ENCODE data around the gene CAVIN1. TPM values are rescaled to one million over a fixed set of nuclear protein-coding genes. Genes with fewer than 3 reads are reported as not detected.

The CAVIN1 gene
- polyA plus RNA-seq, 3 donors, result 0.01 TPM; not detected in 2

DNA sequence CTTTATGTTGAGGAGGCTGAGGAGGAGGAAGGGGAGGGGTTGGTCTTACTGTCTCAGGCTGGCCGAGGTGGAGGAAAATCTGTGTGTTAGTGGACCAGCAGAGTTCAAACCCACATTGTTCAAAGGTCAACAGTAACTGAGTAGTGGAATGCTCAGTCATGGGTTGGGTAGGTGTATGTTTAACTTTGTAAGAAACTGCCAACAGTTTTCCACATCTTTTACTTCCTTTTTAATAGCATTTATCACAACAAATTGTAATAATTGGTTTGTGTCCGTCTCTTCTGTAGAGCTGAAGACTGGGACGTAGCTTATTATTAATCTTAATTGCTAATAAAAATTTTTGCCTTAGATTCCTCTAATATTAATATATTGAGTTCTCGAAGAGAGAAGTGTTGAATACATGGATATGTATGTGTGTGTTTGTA lies 40.9 kb upstream of the CAVIN1 start:
- intact Hi-C loops (cut with micrococcal nuclease), result loop anchor here in 1 of 2 donors (5.0 kb wide), 1 partner anchor 37 kb away; no protein-coding TSS in a partner anchor
- Histone ChIP-seq H3K4me2 (replicated peaks; ENCODE audit: extremely low read depth, low read length, poor library complexity, severe bottlenecking) (no peak overlapping the region), H3K27me3 (ENCODE audit: control insufficient read depth in 2 of 2, insufficient read depth in 2 of 2, low read length in 2 of 2) (no peaks in the 10 kb centered on the region), H3K9me3 (replicated peaks in 1 of 2; ENCODE audit: control insufficient read depth in 1 of 2, insufficient read depth in 1 of 2, low read length in 2 of 2) (no peaks in the 10 kb centered on the region), H3K4me3 (replicated peaks in 1 of 3; ENCODE audit: low read depth in 2 of 3, low read length in 3 of 3) (no peak overlapping the region), H3K36me3 (replicated peaks in 1 of 2; ENCODE audit: control insufficient read depth in 1 of 2, insufficient read depth in 2 of 2, low read length in 2 of 2) (peaks cover 64 to 79% of the 10 kb centered on the region in 2 donors), H4K20me1 (ENCODE audit: insufficient read depth, low read length) (peaks cover 69% of the 10 kb centered on the region), H3K9ac (ENCODE audit: insufficient read depth, low read length, poor library complexity, severe bottlenecking) (no peak overlapping the region), H2AFZ (ENCODE audit: insufficient read depth, low read depth, low read length, poor library complexity, severe bottlenecking) (no peak overlapping the region), H3K79me2 (ENCODE audit: insufficient read depth, low read length) (peaks cover 33% of the 10 kb centered on the region), H3K4me1 (ENCODE audit: control insufficient read depth in 1 of 2, insufficient read depth in 2 of 2, low read length in 2 of 2) (peaks cover 17 to 21% of the 10 kb centered on the region in 2 donors), H3K27ac (ENCODE audit: low read depth in 1 of 2, low read length in 2 of 2) (no peak overlapping the region)
- Mint-ChIP-seq H3K27me3 (ENCODE audit: low read depth in 3 of 3) (no peaks in the 10 kb centered on the region), H3K4me3 (no peak overlapping the region), H3K27ac (no peak overlapping the region), H3K4me1 (peaks cover 22% of the 10 kb centered on the region), H3K9me3 (peaks cover 0 to 2% (median 0%) of the 10 kb centered on the region in 7 donors), H3K36me3 (peaks cover 71 to 84% of the 10 kb centered on the region in 2 donors)
- no CpG with 5 or more reads among the region's 4 CpGs for WGBS (ENCODE audit: insufficient coverage)
- DNase-seq, result no peak
- TF ChIP-seq, protein P1, sequence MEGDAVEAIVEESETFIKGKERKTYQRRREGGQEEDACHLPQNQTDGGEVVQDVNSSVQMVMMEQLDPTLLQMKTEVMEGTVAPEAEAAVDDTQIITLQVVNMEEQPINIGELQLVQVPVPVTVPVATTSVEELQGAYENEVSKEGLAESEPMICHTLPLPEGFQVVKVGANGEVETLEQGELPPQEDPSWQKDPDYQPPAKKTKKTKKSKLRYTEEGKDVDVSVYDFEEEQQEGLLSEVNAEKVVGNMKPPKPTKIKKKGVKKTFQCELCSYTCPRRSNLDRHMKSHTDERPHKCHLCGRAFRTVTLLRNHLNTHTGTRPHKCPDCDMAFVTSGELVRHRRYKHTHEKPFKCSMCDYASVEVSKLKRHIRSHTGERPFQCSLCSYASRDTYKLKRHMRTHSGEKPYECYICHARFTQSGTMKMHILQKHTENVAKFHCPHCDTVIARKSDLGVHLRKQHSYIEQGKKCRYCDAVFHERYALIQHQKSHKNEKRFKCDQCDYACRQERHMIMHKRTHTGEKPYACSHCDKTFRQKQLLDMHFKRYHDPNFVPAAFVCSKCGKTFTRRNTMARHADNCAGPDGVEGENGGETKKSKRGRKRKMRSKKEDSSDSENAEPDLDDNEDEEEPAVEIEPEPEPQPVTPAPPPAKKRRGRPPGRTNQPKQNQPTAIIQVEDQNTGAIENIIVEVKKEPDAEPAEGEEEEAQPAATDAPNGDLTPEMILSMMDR (IDR thresholded peaks at IDR 0.05), result no peak

DNA sequence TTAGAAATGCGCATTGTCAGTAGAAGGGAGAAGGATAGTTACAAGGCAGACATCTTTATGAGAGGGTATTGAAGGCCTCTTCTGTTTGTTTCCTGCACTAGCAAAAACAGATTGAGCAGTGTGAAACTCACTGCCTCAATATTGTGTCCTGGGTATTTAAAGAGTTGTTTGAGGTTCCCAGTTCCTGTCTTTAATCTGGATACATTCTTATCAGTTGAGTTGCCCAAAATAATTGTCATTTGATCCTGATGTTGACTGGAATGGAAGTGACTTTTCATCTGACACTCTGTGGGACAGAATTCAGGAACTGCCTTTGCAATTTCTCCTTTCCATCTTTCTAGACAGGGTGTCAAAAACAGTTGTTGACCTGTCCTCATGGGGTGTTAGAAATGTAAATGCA lies 37.3 kb upstream of the CAVIN1 start:
- Histone ChIP-seq H3K27me3 (ENCODE audit: control insufficient read depth in 2 of 2, insufficient read depth in 2 of 2, low read length in 2 of 2) (no peaks in the 10 kb centered on the region), H3K4me1 (ENCODE audit: control insufficient read depth in 1 of 2, insufficient read depth in 2 of 2, low read length in 2 of 2) (peaks cover 48 to 53% of the 10 kb centered on the region in 2 donors), H4K20me1 (ENCODE audit: insufficient read depth, low read length) (peaks cover 54% of the 10 kb centered on the region), H2AFZ (ENCODE audit: insufficient read depth, low read depth, low read length, poor library complexity, severe bottlenecking) (no peak overlapping the region), H3K9me3 (replicated peaks in 1 of 2; ENCODE audit: control insufficient read depth in 1 of 2, insufficient read depth in 1 of 2, low read length in 2 of 2) (no peaks in the 10 kb centered on the region), H3K4me3 (replicated peaks in 1 of 3; ENCODE audit: low read depth in 2 of 3, low read length in 3 of 3) (peak overlapping the region; percentile 80 to 96 (median 87)), H3K36me3 (replicated peaks in 1 of 2; ENCODE audit: control insufficient read depth in 1 of 2, insufficient read depth in 2 of 2, low read length in 2 of 2) (peaks cover 32 to 43% of the 10 kb centered on the region in 2 donors), H3K9ac (ENCODE audit: insufficient read depth, low read length, poor library complexity, severe bottlenecking) (no peak overlapping the region), H3K79me2 (ENCODE audit: insufficient read depth, low read length) (peaks cover 40% of the 10 kb centered on the region), H3K27ac (ENCODE audit: low read depth in 1 of 2, low read length in 2 of 2) (peak overlapping the region in 1 of 2 donors; percentile 82), H3K4me2 (replicated peaks; ENCODE audit: extremely low read depth, low read length, poor library complexity, severe bottlenecking) (peak overlapping the region; percentile 85)
- peaks cover 50% of the 10 kb centered on the region for H3K4me1 Mint-ChIP-seq
- 83% methylated on average over 1 of the region's 1 CpG for WGBS (ENCODE audit: insufficient coverage)
- peak overlapping the region; percentile 37 to 99 (median 90) for H3K27ac Mint-ChIP-seq
- peaks cover 0 to 3% (median 0%) of the 10 kb centered on the region in 7 donors for H3K9me3 Mint-ChIP-seq
- no peak for DNase-seq
- H3K4me3 Mint-ChIP-seq, result peak overlapping the region; percentile 97 to 98
- H3K36me3 Mint-ChIP-seq, result peaks cover 41 to 49% of the 10 kb centered on the region in 2 donors
- peaks cover 0 to 2% (median 0%) of the 10 kb centered on the region in 3 donors for H3K27me3 Mint-ChIP-seq (ENCODE audit: low read depth in 3 of 3)
- intact Hi-C loops (cut with micrococcal nuclease), result loop anchor here in 1 of 2 donors (5.0 kb wide), 1 partner anchor 33 kb away; no protein-coding TSS in a partner anchor
- TF ChIP-seq, protein P1 (IDR thresholded peaks at IDR 0.05), result no peak
